Prostate gland (tissue), 2 donors: ENCODE data around the gene INSIG1. TPM values are rescaled to one million over a fixed set of nuclear protein-coding genes. Genes with fewer than 3 reads are reported as not detected.

Experiments used
- DNase-seq: peaks from one replicate; pipeline ENCODE4 v3.0.0-alpha.2; 2019; ENCODE audit warnings: low spot score
- H3K27ac ChIP-seq, 2 donors: fragments of 200-600 bp; sonication (generic); 2 replicates each; pipeline ENCODE4 v1.5.1; 2017 to 2019
- H3K27me3 ChIP-seq: fragments of 200-600 bp; sonication (generic); replicated peaks from 2 replicates; pipeline ENCODE4 v1.5.1; 2019; ENCODE audit not compliant: insufficient read depth
- H3K36me3 ChIP-seq, 2 donors: fragments of 200-600 bp; sonication (generic); 1 replicate in 1 of 2; 2 replicates in 1 of 2; pipeline versions ENCODE4 v1.5.1 to v1.8.1; 2017 to 2019
- H3K4me1 ChIP-seq: fragments of 200-600 bp; sonication (generic); replicated peaks from 2 replicates; pipeline ENCODE4 v1.5.1; 2019
- H3K4me3 ChIP-seq, 2 donors: fragments of 200-600 bp; sonication (generic); 2 replicates each; pipeline ENCODE4 v1.5.1; 2017 to 2019
- H3K9me3 ChIP-seq: fragments of 200-600 bp; sonication (generic); 2 replicates; pipeline ENCODE4 v1.5.1; 2017
- CTCF ChIP-seq, 4 experiments: fragments of 200-600 bp in 2 of 4; fragments of 450-650 bp in 2 of 4; sonication (generic) in 2 of 4; IDR thresholded peaks; 1 replicate in 3 of 4; 2 replicates in 1 of 4; pipeline ENCODE4 v1.5.1; 2016 to 2019; ENCODE audit warnings: antibody characterized with exemption in 4 of 4, mild to moderate bottlenecking in 2 of 4, moderate library complexity in 2 of 4
- POLR2A ChIP-seq: fragments of 450-650 bp; IDR thresholded peaks from one replicate; pipeline ENCODE4 v1.6.1; 2016; ENCODE audit warnings: antibody characterized with exemption, mild to moderate bottlenecking
- POLR2AphosphoS5 ChIP-seq: sonication (generic); formaldehyde crosslinking; IDR thresholded peaks from one replicate; pipeline ENCODE4 v1.6.1; 2017; ENCODE audit warnings: antibody characterized with exemption
- WGBS: methylation state at CpG from one replicate; pipeline ENCODE4 v1.1.5; 2018; 5-methylcytosine and 5-hydroxymethylcytosine counted together
- intact Hi-C: fragments of 100-400 bp; cut with DNase I; formaldehyde crosslinking; loops from one replicate; pipeline ENCODE4 v1.14.2; 2022
- total RNA-seq, 2 donors: library from RNA; depleted of rRNA; stranded (reverse); fragments of >200 nt; gene quantifications; one replicate each; pipeline ENCODE4 v1.1.0, GENCODE V29; 2016

The INSIG1 gene
- total RNA-seq, 2 donors from 2014 or later, result 60.5 to 112 TPM

GRCh38 chr7:155312633-155313032 is 15.0 kb downstream of the INSIG1 start:
- Histone ChIP-seq H3K36me3 (peaks cover 0 to 5% of the 10 kb centered on the region in 2 donors), H3K4me3 (no peak overlapping the region), H3K9me3 (no peaks in the 10 kb centered on the region), H3K27me3 (no peaks in the 10 kb centered on the region), H3K27ac (no peak overlapping the region), H3K4me1 (no peaks in the 10 kb centered on the region)
- intact Hi-C loops, result no loop called here
- no peak for TF ChIP-seq CTCF (IDR thresholded peaks at IDR 0.05)
- TF ChIP-seq POLR2AphosphoS5, result no peak
- no peak for TF ChIP-seq POLR2A
- 70% methylated on average over 7 of the region's 7 CpGs for whole genome bisulfite sequencing
- DNase-seq, result no peak

GRCh38 chr7:155313096-155313495 is 15.4 kb downstream of the INSIG1 start:
- DNase-seq, result no peak
- intact Hi-C loops, result no loop called here
- TF ChIP-seq POLR2AphosphoS5 (no peak), CTCF (IDR thresholded peaks at IDR 0.05) (no peak), POLR2A (no peak)
- Histone ChIP-seq H3K27me3 (no peaks in the 10 kb centered on the region), H3K9me3 (no peaks in the 10 kb centered on the region), H3K4me1 (no peaks in the 10 kb centered on the region), H3K4me3 (no peak overlapping the region), H3K27ac (no peak overlapping the region), H3K36me3 (peaks cover 0 to 3% of the 10 kb centered on the region in 2 donors)
- WGBS, result 82% methylated on average over 8 of the region's 8 CpGs

GRCh38 chr7:155315977-155316376 is 18.3 kb downstream of the INSIG1 start:
- H3K36me3 ChIP-seq, result no peaks in the 10 kb centered on the region
- no peaks in the 10 kb centered on the region for H3K4me1 ChIP-seq
- WGBS, result 59% methylated on average over 8 of the region's 8 CpGs
- H3K27me3 ChIP-seq, result no peaks in the 10 kb centered on the region
- no peak for DNase-seq
- H3K4me3 ChIP-seq, result no peak overlapping the region
- no peaks in the 10 kb centered on the region for H3K9me3 ChIP-seq
- intact Hi-C loops, result no loop called here
- no peak for TF ChIP-seq POLR2A
- TF ChIP-seq CTCF (IDR thresholded peaks at IDR 0.05), result no peak
- no peak for TF ChIP-seq POLR2AphosphoS5
- H3K27ac ChIP-seq, result no peak overlapping the region

GRCh38 chr7:155316427-155317113 is 18.9 kb downstream of the INSIG1 start:
- 65% methylated on average over 13 of the region's 13 CpGs for WGBS
- Histone ChIP-seq H3K9me3 (no peaks in the 10 kb centered on the region), H3K27ac (no peak overlapping the region), H3K27me3 (no peaks in the 10 kb centered on the region), H3K4me1 (no peaks in the 10 kb centered on the region), H3K36me3 (no peaks in the 10 kb centered on the region), H3K4me3 (no peak overlapping the region)
- no peak for DNase-seq
- intact Hi-C loops, result no loop called here
- no peak for TF ChIP-seq CTCF (IDR thresholded peaks at IDR 0.05)
- TF ChIP-seq POLR2AphosphoS5, result no peak

- TF ChIP-seq CTCF (IDR thresholded peaks at IDR 0.05), result no peak
- TF ChIP-seq POLR2A, result no peak
- TF ChIP-seq POLR2AphosphoS5, result no peak
- no peaks in the 10 kb centered on the region for H3K4me1 ChIP-seq
- no peaks in the 10 kb centered on the region for H3K36me3 ChIP-seq
- H3K4me3 ChIP-seq, result no peak overlapping the region
- WGBS, result 80% methylated on average over 3 of the region's 3 CpGs
- no peak overlapping the region for H3K27ac ChIP-seq
- intact Hi-C loops, result no loop called here
- H3K9me3 ChIP-seq, result no peaks in the 10 kb centered on the region
- no peaks in the 10 kb centered on the region for H3K27me3 ChIP-seq
- no peak for DNase-seq
Measured at GRCh38 chr7:155317114-155317434, 19.4 kb downstream of the INSIG1 start.
